GM12874 (cell line): ENCODE results near the gene LRRC71.

ENCODE experiments used
- TF ChIP-seq, protein P1 (sequence below): IDR thresholded peaks from 2 replicates; pipeline ENCODE4 v1.5.1; 2011; ENCODE audit warnings: low read depth, mild to moderate bottlenecking, control low read depth, low read length, moderate library complexity; ENCODE audit not compliant: insufficient read depth

LRRC71 gene

DNA sequence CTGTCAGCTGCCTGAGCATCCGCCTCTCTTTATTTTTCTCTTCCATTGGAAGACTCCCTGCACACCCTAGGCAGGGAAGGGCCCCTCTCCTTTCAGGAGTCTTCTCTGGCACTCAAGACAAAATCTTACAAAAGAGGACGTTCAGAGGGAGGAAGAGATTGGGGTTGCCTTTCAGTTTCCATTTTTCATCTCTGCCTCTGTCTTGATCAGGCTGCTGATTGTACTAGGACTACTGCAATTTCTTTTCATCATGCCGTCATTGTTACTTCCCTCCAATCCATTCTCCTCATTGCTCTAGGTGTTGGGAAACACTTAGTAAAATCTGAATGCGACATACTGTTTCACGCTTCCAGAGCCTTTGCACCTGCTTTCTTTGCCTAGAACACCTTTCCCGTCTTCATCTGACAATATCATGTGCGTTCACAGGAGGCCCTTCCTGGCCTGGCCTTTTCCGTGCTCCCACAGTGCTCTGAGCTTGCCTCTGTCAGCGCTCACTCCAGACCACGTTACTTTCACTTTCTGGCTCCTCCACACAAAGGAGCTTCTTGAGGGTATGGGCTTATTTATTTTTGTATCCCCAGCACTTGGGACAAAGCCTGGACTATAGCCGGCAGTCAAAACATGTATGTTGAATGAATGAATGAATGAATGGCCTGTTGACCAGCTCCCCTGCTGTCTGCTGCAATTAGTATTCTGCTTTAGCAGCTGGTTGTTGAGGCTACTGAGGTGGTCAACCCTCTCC is 10.9 kb downstream of the LRRC71 start:
- TF ChIP-seq, protein P1, sequence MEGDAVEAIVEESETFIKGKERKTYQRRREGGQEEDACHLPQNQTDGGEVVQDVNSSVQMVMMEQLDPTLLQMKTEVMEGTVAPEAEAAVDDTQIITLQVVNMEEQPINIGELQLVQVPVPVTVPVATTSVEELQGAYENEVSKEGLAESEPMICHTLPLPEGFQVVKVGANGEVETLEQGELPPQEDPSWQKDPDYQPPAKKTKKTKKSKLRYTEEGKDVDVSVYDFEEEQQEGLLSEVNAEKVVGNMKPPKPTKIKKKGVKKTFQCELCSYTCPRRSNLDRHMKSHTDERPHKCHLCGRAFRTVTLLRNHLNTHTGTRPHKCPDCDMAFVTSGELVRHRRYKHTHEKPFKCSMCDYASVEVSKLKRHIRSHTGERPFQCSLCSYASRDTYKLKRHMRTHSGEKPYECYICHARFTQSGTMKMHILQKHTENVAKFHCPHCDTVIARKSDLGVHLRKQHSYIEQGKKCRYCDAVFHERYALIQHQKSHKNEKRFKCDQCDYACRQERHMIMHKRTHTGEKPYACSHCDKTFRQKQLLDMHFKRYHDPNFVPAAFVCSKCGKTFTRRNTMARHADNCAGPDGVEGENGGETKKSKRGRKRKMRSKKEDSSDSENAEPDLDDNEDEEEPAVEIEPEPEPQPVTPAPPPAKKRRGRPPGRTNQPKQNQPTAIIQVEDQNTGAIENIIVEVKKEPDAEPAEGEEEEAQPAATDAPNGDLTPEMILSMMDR: no peak

DNA sequence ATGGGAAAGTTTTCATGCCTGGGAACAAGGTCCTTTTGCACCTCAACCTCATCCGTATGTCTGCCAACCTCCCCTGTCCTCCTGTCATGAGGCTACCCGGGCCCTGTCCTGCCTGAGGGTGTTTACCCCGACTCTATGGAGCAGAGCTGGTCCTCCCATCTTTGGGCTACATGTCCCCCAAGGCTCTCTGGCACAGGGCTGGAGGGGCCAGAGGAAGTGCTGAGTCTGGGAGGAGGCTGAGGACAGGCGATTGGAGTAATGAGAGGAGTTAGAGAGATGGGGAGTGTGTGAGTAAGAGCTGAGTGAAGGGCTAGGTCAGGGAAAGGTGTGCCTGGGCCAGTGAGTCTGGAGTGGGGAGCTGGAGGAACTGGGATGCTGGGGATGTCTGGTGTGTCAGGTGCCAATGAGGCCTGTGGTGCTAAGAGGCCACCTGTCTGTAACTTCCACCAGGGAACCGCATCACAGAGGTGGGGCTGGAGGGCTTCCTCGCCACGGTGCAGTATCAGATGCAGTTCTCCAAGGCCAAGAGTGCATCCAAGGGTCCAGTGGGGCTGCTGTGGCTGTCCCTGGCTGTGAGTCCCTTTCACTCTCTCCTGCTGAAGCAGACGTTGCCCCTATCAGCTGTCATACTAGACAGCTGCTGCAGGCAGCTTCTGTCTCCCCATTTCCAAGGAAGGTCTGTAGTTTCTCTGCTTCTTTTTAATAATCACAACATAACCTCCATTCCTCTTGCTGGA is 11.7 kb downstream of the LRRC71 start:
- TF ChIP-seq, protein P1: no peak

DNA sequence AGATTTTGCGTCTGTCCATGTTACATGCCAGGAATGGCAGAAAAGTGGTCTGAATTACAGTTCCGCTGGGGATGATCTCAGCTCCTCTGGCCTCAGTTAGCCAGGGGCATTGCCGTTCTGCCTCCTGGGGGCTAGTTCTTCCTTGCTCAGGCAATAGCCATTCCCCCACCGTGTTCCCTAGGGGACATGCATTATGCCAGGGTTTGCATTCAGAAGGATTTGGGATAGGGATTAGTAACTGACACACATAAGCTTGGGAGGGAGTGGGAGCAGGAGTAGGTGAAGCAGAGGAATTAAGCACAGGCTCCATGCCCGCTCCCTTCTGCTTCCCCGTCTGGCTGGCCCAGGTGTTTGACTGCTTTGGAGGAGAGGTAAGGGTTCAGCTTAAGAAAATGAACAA is 12.7 kb downstream of the LRRC71 start:
- TF ChIP-seq, protein P1: no peak

DNA sequence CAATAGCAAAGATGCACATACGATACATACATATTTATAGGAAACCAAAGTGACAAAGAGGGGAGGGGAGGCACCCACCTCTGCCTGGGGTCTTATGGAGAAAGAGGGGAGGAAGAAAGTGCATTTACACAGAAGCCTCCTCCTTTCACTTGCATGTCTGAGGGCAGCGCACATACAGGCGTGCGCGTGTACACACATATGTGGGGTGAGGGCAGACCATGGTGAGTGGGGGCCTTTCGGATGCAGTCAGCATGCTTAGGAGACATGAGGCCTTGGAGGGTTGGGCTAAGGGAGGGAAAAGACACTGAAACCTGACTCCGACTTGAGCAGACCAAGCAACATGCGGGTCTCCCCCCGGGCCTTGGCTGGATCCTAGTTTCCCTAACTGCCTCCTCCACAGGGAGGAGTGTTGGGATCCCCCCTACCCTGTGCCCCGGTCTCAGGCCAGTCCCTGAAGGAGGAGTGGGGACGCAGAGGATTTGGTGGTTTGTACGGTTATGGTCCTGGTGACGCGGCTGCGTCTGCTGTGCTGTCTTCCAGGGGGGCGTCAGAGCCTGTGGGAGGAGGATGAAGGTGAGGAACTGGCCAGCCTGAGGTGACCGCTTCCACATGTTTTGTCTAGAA is 15.2 kb downstream of the LRRC71 start:
- TF ChIP-seq, protein P1: no peak

DNA sequence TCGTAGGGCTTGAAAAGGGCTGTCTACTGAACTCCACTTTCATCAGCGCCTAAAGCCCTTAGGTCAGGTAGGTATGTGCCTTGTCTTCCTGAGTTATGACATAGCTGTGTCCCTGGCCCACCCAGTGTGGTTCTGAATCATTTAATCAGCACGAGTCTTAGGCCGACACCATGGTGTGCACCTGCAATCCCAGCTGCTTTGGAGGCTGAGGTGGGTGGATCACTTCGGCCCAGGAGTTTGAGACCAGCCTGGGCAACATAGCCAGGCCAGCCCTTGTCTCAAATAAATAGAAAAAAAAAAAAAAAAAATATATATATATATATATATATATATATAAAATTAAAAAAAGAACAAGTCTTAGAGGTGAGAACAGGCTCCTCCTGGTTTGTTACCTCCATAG is 15.8 kb downstream of the LRRC71 start:
- TF ChIP-seq, protein P1: no peak

DNA sequence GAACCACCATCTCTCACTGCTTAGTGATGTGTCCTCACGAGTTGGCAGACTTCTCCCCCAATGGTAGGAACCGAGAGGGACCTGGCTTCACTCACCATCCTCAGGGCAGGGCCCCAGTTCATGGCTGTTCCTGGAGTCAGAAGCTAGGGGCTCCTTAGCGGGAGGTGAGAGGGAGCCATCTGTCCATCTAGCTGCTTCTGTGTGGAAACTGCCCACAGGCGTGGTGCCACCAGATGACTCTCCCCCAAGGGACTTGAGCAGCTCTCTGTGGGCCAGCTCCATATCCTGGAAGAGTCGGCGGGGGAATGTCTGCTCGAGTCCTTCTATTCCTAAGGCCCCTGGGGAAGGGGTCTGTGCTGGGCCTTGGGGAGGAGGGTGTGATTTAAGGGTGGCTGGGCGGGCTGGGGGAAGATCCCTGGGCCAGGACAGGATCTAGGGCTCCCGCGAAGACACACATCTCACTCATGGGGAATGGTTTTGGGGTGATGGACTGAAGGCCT is 16.3 kb downstream of the LRRC71 start:
- TF ChIP-seq, protein P1: no peak

DNA sequence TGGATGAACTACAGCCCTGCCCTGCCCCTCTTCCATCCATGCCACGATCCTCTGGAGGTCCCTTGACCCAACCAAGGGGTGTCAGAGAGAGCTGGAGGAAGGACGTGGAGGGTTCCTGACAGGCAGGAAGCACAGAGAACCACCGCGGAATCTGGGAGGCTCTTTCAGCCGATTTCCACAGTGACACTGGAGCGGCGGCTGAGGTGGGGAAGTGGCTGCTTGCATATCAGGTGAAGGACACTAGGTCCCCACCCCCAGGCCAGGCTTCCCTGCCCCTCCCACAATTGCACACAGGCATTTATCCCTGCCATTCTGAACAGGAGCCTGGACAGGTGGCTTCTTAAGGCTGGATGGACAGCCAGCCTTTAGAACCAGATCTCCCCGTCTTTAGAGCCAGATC is 17.5 kb downstream of the LRRC71 start:
- TF ChIP-seq, protein P1: no peak
